A673 (cell line): ENCODE data around the gene PRTN3. TPM values are rescaled to one million over a fixed set of nuclear protein-coding genes. Genes with fewer than 3 reads are reported as not detected.

Source experiments
- BruUV-seq: library from RNA; stranded (reverse); fragments of 400-500 nt; replicated peaks from 2 replicates; lab custom pipeline; 2021; lab: Mats Ljungman, UMichigan
- CTCF ChIA-PET: fragments of 300-600 bp; sonication (Branson Sonifier 250); formaldehyde crosslinking; loops from one replicate; lab custom pipeline; 2022; ENCODE audit warnings: antibody characterized with exemption; lab: Charles Lee
- POLR2A ChIA-PET: fragments of 300-600 bp; sonication (Branson Sonifier 250); formaldehyde crosslinking; loops from one replicate; lab custom pipeline; 2022; ENCODE audit warnings: antibody characterized with exemption; ENCODE audit not compliant: low non-redundant PET; lab: Charles Lee
- DNase-seq: peaks from one replicate; pipeline ENCODE4 v3.0.0-alpha.2; 2015; ENCODE audit warnings: low spot score
- H3K27ac ChIP-seq: fragments of 200-600 bp; sonication (generic); 2 replicates; pipeline ENCODE4 v1.5.1; 2016; ENCODE audit warnings: mixed run types, low read depth, mild to moderate bottlenecking, mixed read lengths, antibody characterized with exemption, low read length; ENCODE audit not compliant: poor library complexity, severe bottlenecking
- H3K27me3 ChIP-seq: fragments of 200-600 bp; sonication (generic); replicated peaks from 2 replicates; pipeline ENCODE4 v1.6.1; 2017; ENCODE audit warnings: mixed run types, low read depth, mild to moderate bottlenecking, mixed read lengths, antibody characterized with exemption, low read length; ENCODE audit not compliant: insufficient read depth, poor library complexity
- H3K36me3 ChIP-seq: fragments of 200-600 bp; sonication (generic); 2 replicates; pipeline ENCODE4 v1.6.1; 2016; ENCODE audit warnings: mixed run types, mild to moderate bottlenecking, mixed read lengths, antibody characterized with exemption, low read length; ENCODE audit not compliant: insufficient read depth, poor library complexity, severe bottlenecking
- H3K4me1 ChIP-seq: fragments of 200-600 bp; sonication (generic); 2 replicates; pipeline ENCODE4 v1.6.1; 2017; ENCODE audit warnings: mixed run types, mild to moderate bottlenecking, mixed read lengths, antibody characterized with exemption, low read length; ENCODE audit not compliant: insufficient read depth, poor library complexity, severe bottlenecking
- H3K4me3 ChIP-seq: fragments of 200-600 bp; sonication (generic); 2 replicates; pipeline ENCODE4 v1.5.1; 2016; ENCODE audit warnings: low read depth, mixed run types, mild to moderate bottlenecking, mixed read lengths, low read length; ENCODE audit not compliant: poor library complexity, severe bottlenecking
- H3K9me3 ChIP-seq: fragments of 200-600 bp; sonication (generic); 2 replicates; pipeline ENCODE4 v1.6.1; 2016; ENCODE audit warnings: mixed run types, low read depth, mild to moderate bottlenecking, mixed read lengths, antibody characterized with exemption, low read length; ENCODE audit not compliant: poor library complexity, severe bottlenecking
- CTCF ChIP-seq: fragments of 300-800, 200-600 bp; sonication (generic); conservative IDR thresholded peaks from 2 replicates; pipeline ENCODE4 v1.5.1; 2017; ENCODE audit warnings: low read depth, mild to moderate bottlenecking, antibody characterized with exemption, low read length, moderate library complexity, mixed read lengths
- EZH2 ChIP-seq: fragments of 200-600 bp; sonication (generic); IDR thresholded peaks from 2 replicates; pipeline ENCODE4 v1.6.1; 2017; ENCODE audit warnings: borderline replicate concordance, low read depth, mild to moderate bottlenecking, mixed read lengths, antibody characterized with exemption, low read length; ENCODE audit not compliant: poor library complexity, severe bottlenecking
- intact Hi-C: fragments of 100-400 bp; cut with micrococcal nuclease; formaldehyde crosslinking; loops from one replicate; pipeline ENCODE4 v1.10.0; 2022; ENCODE audit not compliant: unreplicated experiment
- total RNA-seq: library from RNA; stranded (reverse); gene quantifications from 2 replicates; pipeline ENCODE4 v1.2.3, GENCODE V29; 2021

PRTN3 gene
- total RNA-seq, 1 experiment from 2014 or later: not detected

GRCh38 chr19:825897-826644 lies 14.7 kb upstream of the PRTN3 start:
- intact Hi-C loops: no loop called here
- no peak for TF ChIP-seq CTCF
- no peak for TF ChIP-seq EZH2

GRCh38 chr19:827314-827709 lies 13.5 kb upstream of the PRTN3 start:
- no peaks in the 10 kb centered on the region for H3K9me3 ChIP-seq
- no peak overlapping the region for H3K4me3 ChIP-seq
- H3K27ac ChIP-seq: no peak overlapping the region
- BruUV-seq: no TSS peak
- intact Hi-C loops: no loop called here
- ChIA-PET CTCF (no interaction called here), POLR2A (no interaction called here)
- H3K36me3 ChIP-seq: no peaks in the 10 kb centered on the region
- DNase-seq: no peak
- H3K4me1 ChIP-seq: no peaks in the 10 kb centered on the region
- no peaks in the 10 kb centered on the region for H3K27me3 ChIP-seq
- no peak for TF ChIP-seq EZH2
- TF ChIP-seq CTCF: no peak

More at GRCh38 chr19:825897-826644, 14.7 kb upstream of the PRTN3 start:
- CTCF ChIA-PET: no interaction called here
- Histone ChIP-seq H3K27me3 (no peaks in the 10 kb centered on the region), H3K4me1 (no peaks in the 10 kb centered on the region), H3K36me3 (no peaks in the 10 kb centered on the region), H3K4me3 (no peak overlapping the region), H3K27ac (no peak overlapping the region), H3K9me3 (no peaks in the 10 kb centered on the region)
- BruUV-seq: no TSS peak
- POLR2A ChIA-PET: interaction anchor here (0.6 to 0.7 kb wide), 2 partner anchors 142 to 615 kb away, joined by 3 read pairs; no protein-coding TSS in a partner anchor
- no peak for DNase-seq

GRCh38 chr19:827710-828321 lies 13.0 kb upstream of the PRTN3 start, which contains the start of gene AZU1:
AZU1 (plus strand) TSS chr19:827837; CDS start chr19:827847, 10 bp downstream.
- Histone ChIP-seq H3K9me3 (no peaks in the 10 kb centered on the region), H3K27me3 (no peaks in the 10 kb centered on the region), H3K4me3 (no peak within 1 kb of the TSS), H3K4me1 (no peaks in the 10 kb centered on the region), H3K36me3 (no peaks in the 10 kb centered on the region), H3K27ac (no peak within 1 kb of the TSS)
- no TSS peak for BruUV-seq
- no peak for TF ChIP-seq EZH2
- TF ChIP-seq CTCF: no peak
- ChIA-PET POLR2A (no interaction called here), CTCF (no interaction called here)
- no peak for DNase-seq
- intact Hi-C loops: no loop called here
